Measurements from ENCODE around the gene RNF151. TPM values are rescaled to one million over a fixed set of nuclear protein-coding genes. Genes with fewer than 3 reads are reported as not detected.

The RNF151 gene
- total RNA-seq, 1 donor from 2014 or later: not detected

DNA sequence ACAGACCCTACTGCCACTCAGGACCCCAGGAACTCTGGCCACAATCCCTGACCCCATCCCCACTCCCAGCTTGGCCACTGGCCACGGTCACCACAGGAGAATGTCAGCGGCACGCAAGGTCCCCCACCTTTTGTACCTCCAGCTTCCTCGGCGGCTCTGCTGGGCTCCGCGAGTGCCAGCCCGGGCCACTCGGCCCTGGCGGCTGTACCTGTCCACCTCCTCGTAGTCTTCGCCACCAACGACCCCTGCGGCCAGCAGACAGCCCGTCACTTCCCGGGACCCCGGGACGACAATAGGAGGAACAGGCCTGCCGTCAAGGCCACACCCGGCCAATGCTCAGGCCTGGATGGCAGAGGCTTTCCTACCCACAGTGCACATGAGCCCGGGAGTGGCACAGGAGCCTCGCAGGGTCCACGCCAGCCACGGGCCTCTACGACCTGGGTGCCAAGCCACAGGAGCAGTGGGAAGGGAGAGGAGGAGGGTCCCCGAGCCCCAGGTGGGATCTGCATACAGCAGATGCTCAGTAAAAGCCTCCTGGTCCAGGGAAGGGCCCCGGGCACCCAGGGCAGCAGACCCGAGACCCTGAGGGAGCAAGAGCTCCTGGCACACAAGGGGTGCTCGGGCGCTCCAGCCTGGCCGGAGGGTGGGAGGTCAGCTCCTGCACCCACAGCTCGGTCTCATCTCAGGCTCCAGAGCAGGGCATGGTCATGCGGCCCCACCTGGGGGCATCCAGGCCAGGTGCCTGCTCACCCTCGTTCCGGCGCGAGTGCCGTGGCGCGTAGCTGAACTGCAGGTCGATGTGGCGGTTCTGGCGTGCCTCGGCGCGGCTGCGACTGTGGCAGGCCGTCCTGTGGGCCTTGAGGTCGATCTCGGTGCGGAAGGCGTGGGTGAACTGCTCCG lies 35.0 kb downstream of the RNF151 start:
- H3K36me3 Mint-ChIP-seq (ENCODE audit: low read depth): peaks cover 2% of the 10 kb centered on the region
- H3K4me3 Mint-ChIP-seq: no peak overlapping the region
- no peaks in the 10 kb centered on the region for H3K9me3 Mint-ChIP-seq
- no peak overlapping the region for H3K27ac Mint-ChIP-seq (ENCODE audit: unreplicated experiment)
- TF ChIP-seq, protein P1, sequence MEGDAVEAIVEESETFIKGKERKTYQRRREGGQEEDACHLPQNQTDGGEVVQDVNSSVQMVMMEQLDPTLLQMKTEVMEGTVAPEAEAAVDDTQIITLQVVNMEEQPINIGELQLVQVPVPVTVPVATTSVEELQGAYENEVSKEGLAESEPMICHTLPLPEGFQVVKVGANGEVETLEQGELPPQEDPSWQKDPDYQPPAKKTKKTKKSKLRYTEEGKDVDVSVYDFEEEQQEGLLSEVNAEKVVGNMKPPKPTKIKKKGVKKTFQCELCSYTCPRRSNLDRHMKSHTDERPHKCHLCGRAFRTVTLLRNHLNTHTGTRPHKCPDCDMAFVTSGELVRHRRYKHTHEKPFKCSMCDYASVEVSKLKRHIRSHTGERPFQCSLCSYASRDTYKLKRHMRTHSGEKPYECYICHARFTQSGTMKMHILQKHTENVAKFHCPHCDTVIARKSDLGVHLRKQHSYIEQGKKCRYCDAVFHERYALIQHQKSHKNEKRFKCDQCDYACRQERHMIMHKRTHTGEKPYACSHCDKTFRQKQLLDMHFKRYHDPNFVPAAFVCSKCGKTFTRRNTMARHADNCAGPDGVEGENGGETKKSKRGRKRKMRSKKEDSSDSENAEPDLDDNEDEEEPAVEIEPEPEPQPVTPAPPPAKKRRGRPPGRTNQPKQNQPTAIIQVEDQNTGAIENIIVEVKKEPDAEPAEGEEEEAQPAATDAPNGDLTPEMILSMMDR (conservative IDR thresholded peaks at IDR 0.05): no peak
- no peaks in the 10 kb centered on the region for H3K27me3 Mint-ChIP-seq (ENCODE audit: low read depth)
- H3K4me1 Mint-ChIP-seq: peaks cover 4% of the 10 kb centered on the region
- no peak for DNase-seq (ENCODE audit: low read depth, low spot score)

GRCh38 chr16:2002406-2003230 lies 36.0 kb downstream of the RNF151 start:
- Mint-ChIP-seq H3K4me1 (peaks cover 6% of the 10 kb centered on the region), H3K36me3 (ENCODE audit: low read depth) (peaks cover 2% of the 10 kb centered on the region), H3K9me3 (no peaks in the 10 kb centered on the region), H3K4me3 (no peak overlapping the region), H3K27ac (ENCODE audit: unreplicated experiment) (no peak overlapping the region), H3K27me3 (ENCODE audit: low read depth) (no peaks in the 10 kb centered on the region)
- TF ChIP-seq, protein P1 (conservative IDR thresholded peaks at IDR 0.05): no peak
- no peak for DNase-seq (ENCODE audit: low read depth, low spot score)

- Mint-ChIP-seq H3K9me3 (no peaks in the 10 kb centered on the region), H3K36me3 (ENCODE audit: low read depth) (peaks cover under 1% of the 10 kb centered on the region), H3K4me1 (peaks cover 12% of the 10 kb centered on the region), H3K27ac (ENCODE audit: unreplicated experiment) (no peak overlapping the region), H3K27me3 (ENCODE audit: low read depth) (no peaks in the 10 kb centered on the region), H3K4me3 (no peak overlapping the region)
- no peak for DNase-seq (ENCODE audit: low read depth, low spot score)
- TF ChIP-seq, protein P1 (conservative IDR thresholded peaks at IDR 0.05): no peak
Measured at GRCh38 chr16:2003231-2003826, 36.7 kb downstream of the RNF151 start.

GRCh38 chr16:2003827-2004641 lies 37.4 kb downstream of the RNF151 start:
- Mint-ChIP-seq H3K36me3 (ENCODE audit: low read depth) (no peaks in the 10 kb centered on the region), H3K4me1 (peaks cover 18% of the 10 kb centered on the region), H3K27me3 (ENCODE audit: low read depth) (no peaks in the 10 kb centered on the region), H3K9me3 (no peaks in the 10 kb centered on the region), H3K4me3 (peak overlapping the region; percentile 72), H3K27ac (ENCODE audit: unreplicated experiment) (no peak overlapping the region)
- TF ChIP-seq, protein P1 (conservative IDR thresholded peaks at IDR 0.05): peak; percentile 97
- DNase-seq (ENCODE audit: low read depth, low spot score): peak; percentile 98

All from neural crest cell (in vitro differentiated cells).